HEK293 (cell line): ENCODE data around the gene GPN1.
"Not testable (repeated sequence)": the region's sequence is repeated elsewhere in the genome, so short reads cannot be mapped to it uniquely, and the experiment has no call there.

ENCODE experiments used
- CTCF ChIP-seq: fragments of 450-650 bp; formaldehyde crosslinking; IDR thresholded peaks from 2 replicates; pipeline ENCODE4 v1.5.1; 2016; ENCODE audit warnings: missing biosample characterization, missing genetic modification characterization
- SALL2 ChIP-seq: fragments of 450-650 bp; formaldehyde crosslinking; IDR thresholded peaks from 2 replicates; pipeline ENCODE4 v1.5.0; 2017; ENCODE audit warnings: missing biosample characterization, mild to moderate bottlenecking, missing genetic modification characterization, borderline replicate concordance
- ZBTB48 ChIP-seq: fragments of 450-650 bp; formaldehyde crosslinking; IDR thresholded peaks from 2 replicates; pipeline ENCODE4 v1.5.1; 2016; ENCODE audit warnings: missing biosample characterization, missing genetic modification characterization
- ZNF24 ChIP-seq: fragments of 450-650 bp; formaldehyde crosslinking; IDR thresholded peaks from 2 replicates; pipeline ENCODE4 v1.5.1; 2016; ENCODE audit warnings: missing biosample characterization, missing genetic modification characterization
- ZNF274 ChIP-seq, 2 experiments: fragments of 200-500 bp in 1 of 2; fragments of 450-650 bp in 1 of 2; sonication (Bioruptor generic) in 1 of 2; formaldehyde crosslinking in 1 of 2; IDR thresholded peaks; 2 replicates each; pipeline versions ENCODE4 v1.5.1 to v1.6.1; 2014 to 2016; ENCODE audit warnings: borderline replicate concordance in 1 of 2, inconsistent platforms in 1 of 2, low read length in 1 of 2, missing biosample characterization in 1 of 2, missing genetic modification characterization in 1 of 2
- ZNF513 ChIP-seq: fragments of 450-650 bp; IDR thresholded peaks from 2 replicates; pipeline ENCODE4 v1.5.1; 2018; ENCODE audit warnings: missing biosample characterization, missing genetic modification characterization
- ZNF704 ChIP-seq: fragments of 450-650 bp; formaldehyde crosslinking; IDR thresholded peaks from 2 replicates; pipeline ENCODE4 v1.5.1; 2016; ENCODE audit warnings: missing biosample characterization, missing genetic modification characterization

GRCh38 chr2:27685006-27685405 is 56.2 kb downstream of the GPN1 start:
- TF ChIP-seq SALL2 (tag by site-specific recombination); ZNF704 (tag by site-specific recombination); CTCF (tag by site-specific recombination); ZBTB48 (tag by site-specific recombination); ZNF274 (IDR thresholded peaks at IDR 0.05; ENCODE audit: low read length); ZNF274 (tag by site-specific recombination; IDR thresholded peaks at IDR 0.05; ENCODE audit: borderline replicate concordance); ZNF24; ZNF513 (tag by site-specific recombination): not testable (repeated sequence)
